WTC11 (cell line): Measurements from ENCODE around the gene PRMT5. TPM values are rescaled to one million over a fixed set of nuclear protein-coding genes. Genes with fewer than 3 reads are reported as not detected.

ENCODE experiments used
- ATAC-seq: fragments of 200-7000 bp; cut with Tn5 transposase; 2 replicates; pipeline ENCODE4 v1.10.0; 2021; ENCODE audit warnings: mild to moderate bottlenecking, moderate library complexity
- CTCF ChIA-PET: fragments of 300-600 bp; sonication (Branson Sonifier 250); formaldehyde crosslinking; loops from one replicate; lab custom pipeline; 2021; ENCODE audit warnings: antibody characterized with exemption; lab: Charles Lee
- POLR2A ChIA-PET: fragments of 350-600 bp; sonication (Branson Sonifier 250); formaldehyde crosslinking; loops from one replicate; lab custom pipeline; 2021; ENCODE audit warnings: antibody characterized with exemption; lab: Charles Lee
- DNase-seq: peaks from one replicate; pipeline ENCODE4 v3.0.0; 2021; ENCODE audit warnings: low spot score
- H3K27ac Mint-ChIP-seq: 2 replicates; pipeline ENCODE4 v1.8.0; 2021; ENCODE audit warnings: mixed read lengths
- H3K27me3 Mint-ChIP-seq: 2 replicates; pipeline ENCODE4 v1.8.0; 2021; ENCODE audit warnings: low read depth, mild to moderate bottlenecking, moderate library complexity, mixed read lengths
- H3K36me3 Mint-ChIP-seq: 2 replicates; pipeline ENCODE4 v1.8.0; 2021; ENCODE audit warnings: mixed read lengths
- H3K4me1 Mint-ChIP-seq: 2 replicates; pipeline ENCODE4 v1.8.0; 2022; ENCODE audit warnings: mixed read lengths
- H3K4me3 Mint-ChIP-seq: 2 replicates; pipeline ENCODE4 v1.8.0; 2021; ENCODE audit warnings: mild to moderate bottlenecking, moderate library complexity, mixed read lengths
- H3K9me3 Mint-ChIP-seq: 2 replicates; pipeline ENCODE4 v1.8.0; 2021; ENCODE audit warnings: mixed read lengths
- ESRRA ChIP-seq: sonication (generic); formaldehyde crosslinking; IDR thresholded peaks from 2 replicates; pipeline ENCODE4 v1.8.1; 2022; ENCODE audit warnings: mild to moderate bottlenecking, missing genetic modification reagents, borderline replicate concordance
- GTF2I ChIP-seq: fragments of 250-450 bp; sonication (Bioruptor Pico); conservative IDR thresholded peaks from 2 replicates; pipeline ENCODE4 v1.4.0; 2021; ENCODE audit warnings: mild to moderate bottlenecking
- HMGA2 ChIP-seq: fragments of 250-450 bp; sonication (Bioruptor Pico); IDR thresholded peaks from 2 replicates; pipeline ENCODE4 v1.4.0; 2021; ENCODE audit warnings: mild to moderate bottlenecking, moderate library complexity
- IRF2 ChIP-seq: sonication (generic); formaldehyde crosslinking; IDR thresholded peaks from 2 replicates; pipeline ENCODE4 v1.8.0; 2022; ENCODE audit warnings: low read depth, missing genetic modification reagents, borderline replicate concordance
- JAZF1 ChIP-seq: fragments of 250-450 bp; sonication (Bioruptor Pico); IDR thresholded peaks from 2 replicates; pipeline ENCODE4 v1.9.0; 2021; ENCODE audit warnings: moderate library complexity, mild to moderate bottlenecking, inconsistent platforms
- MXD4 ChIP-seq: fragments of 250-450 bp; sonication (Bioruptor Pico); IDR thresholded peaks from 2 replicates; pipeline ENCODE4 v1.8.0; 2021; ENCODE audit warnings: mild to moderate bottlenecking, moderate library complexity, borderline replicate concordance
- NR1H2 ChIP-seq: sonication (generic); formaldehyde crosslinking; IDR thresholded peaks from 2 replicates; pipeline ENCODE4 v1.9.0; 2021; ENCODE audit warnings: mild to moderate bottlenecking, moderate library complexity, missing genetic modification reagents
- TCF7 ChIP-seq: sonication (generic); formaldehyde crosslinking; IDR thresholded peaks from 2 replicates; pipeline ENCODE4 v1.8.0; 2022; ENCODE audit warnings: mild to moderate bottlenecking, low read depth, missing genetic modification reagents, moderate library complexity
- TEAD1 ChIP-seq: sonication (generic); formaldehyde crosslinking; IDR thresholded peaks from 2 replicates; pipeline ENCODE4 v1.8.0; 2022; ENCODE audit warnings: mild to moderate bottlenecking, missing genetic modification reagents
- TEAD4 ChIP-seq: sonication (generic); formaldehyde crosslinking; IDR thresholded peaks from 2 replicates; pipeline ENCODE4 v1.8.0; 2022; ENCODE audit warnings: mild to moderate bottlenecking, missing genetic modification reagents
- ZBTB21 ChIP-seq: sonication (generic); formaldehyde crosslinking; IDR thresholded peaks from 2 replicates; pipeline ENCODE4 v1.8.1; 2023; ENCODE audit warnings: mild to moderate bottlenecking, missing genetic modification reagents, borderline replicate concordance
- ZNF121 ChIP-seq: sonication (generic); formaldehyde crosslinking; IDR thresholded peaks from 2 replicates; pipeline ENCODE4 v1.8.0; 2023; ENCODE audit warnings: missing genetic modification reagents
- ZNF138 ChIP-seq: sonication (generic); formaldehyde crosslinking; conservative IDR thresholded peaks from 2 replicates; pipeline ENCODE4 v1.8.1; 2022; ENCODE audit warnings: mild to moderate bottlenecking, moderate library complexity, missing genetic modification reagents
- ZNF671 ChIP-seq: fragments of 250-450 bp; sonication (Bioruptor Pico); IDR thresholded peaks from 2 replicates; pipeline ENCODE4 v1.8.0; 2021; ENCODE audit warnings: mild to moderate bottlenecking
- total RNA-seq: library from RNA; stranded (reverse); gene quantifications from 3 replicates; pipeline ENCODE4 v1.2.3, GENCODE V29; 2021
- TF ChIP-seq, protein P1 (sequence below): sonication (generic); formaldehyde crosslinking; IDR thresholded peaks from 2 replicates; pipeline ENCODE4 v1.8.1; 2023; ENCODE audit warnings: mild to moderate bottlenecking, missing genetic modification reagents, moderate library complexity
- TF ChIP-seq, protein P2 (sequence below): sonication (generic); formaldehyde crosslinking; IDR thresholded peaks from 2 replicates; pipeline ENCODE4 v1.8.0; 2022; ENCODE audit warnings: mild to moderate bottlenecking, missing genetic modification reagents
- TF ChIP-seq, protein P3 (sequence below): sonication (generic); formaldehyde crosslinking; IDR thresholded peaks from 2 replicates; pipeline ENCODE4 v1.8.1; 2023; ENCODE audit warnings: mild to moderate bottlenecking, missing genetic modification reagents
- TF ChIP-seq, protein P4 (sequence below): sonication (generic); formaldehyde crosslinking; IDR thresholded peaks from 2 replicates; pipeline ENCODE4 v1.8.1; 2022; ENCODE audit warnings: mild to moderate bottlenecking, missing genetic modification reagents, moderate library complexity, borderline replicate concordance
- TF ChIP-seq, protein P5 (sequence below): fragments of 250-450 bp; sonication (Bioruptor Pico); IDR thresholded peaks from 2 replicates; pipeline ENCODE4 v1.9.0; 2021; ENCODE audit warnings: mild to moderate bottlenecking, borderline replicate concordance

The PRMT5 gene
- total RNA-seq, 1 experiment from 2014 or later: 124 TPM

DNA sequence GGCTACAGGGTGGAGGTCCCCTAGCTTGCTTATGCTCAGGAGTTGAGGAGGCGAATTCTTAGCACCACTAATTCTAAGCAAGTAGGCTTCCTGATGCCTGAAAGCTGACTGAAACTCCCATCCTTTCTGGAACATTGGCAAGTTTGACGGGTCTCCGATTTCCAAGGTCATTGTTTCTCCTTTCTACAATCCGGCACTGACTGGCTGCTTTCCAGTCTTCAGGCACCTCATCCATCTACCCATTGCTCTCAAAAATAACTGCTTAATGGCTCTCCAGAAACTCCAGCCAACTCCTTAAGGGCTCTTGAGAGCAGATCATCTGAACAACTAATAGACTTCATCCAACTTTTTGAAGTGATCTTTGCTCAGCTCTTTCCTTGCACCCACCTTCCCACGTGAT, 32.8 kb downstream of the PRMT5 start:
- Mint-ChIP-seq H3K9me3 (no peaks in the 10 kb centered on the region), H3K27ac (no peak overlapping the region), H3K36me3 (peaks cover 10% of the 10 kb centered on the region), H3K4me1 (peaks cover 16% of the 10 kb centered on the region), H3K4me3 (no peak overlapping the region), H3K27me3 (peaks cover 55% of the 10 kb centered on the region)
- ATAC-seq: no peak
- TF ChIP-seq ZNF138: no peak
- TF ChIP-seq, protein P1, sequence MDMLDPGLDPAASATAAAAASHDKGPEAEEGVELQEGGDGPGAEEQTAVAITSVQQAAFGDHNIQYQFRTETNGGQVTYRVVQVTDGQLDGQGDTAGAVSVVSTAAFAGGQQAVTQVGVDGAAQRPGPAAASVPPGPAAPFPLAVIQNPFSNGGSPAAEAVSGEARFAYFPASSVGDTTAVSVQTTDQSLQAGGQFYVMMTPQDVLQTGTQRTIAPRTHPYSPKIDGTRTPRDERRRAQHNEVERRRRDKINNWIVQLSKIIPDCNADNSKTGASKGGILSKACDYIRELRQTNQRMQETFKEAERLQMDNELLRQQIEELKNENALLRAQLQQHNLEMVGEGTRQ (CRISPR knock-in tag): no peak
- TF ChIP-seq, protein P2, sequence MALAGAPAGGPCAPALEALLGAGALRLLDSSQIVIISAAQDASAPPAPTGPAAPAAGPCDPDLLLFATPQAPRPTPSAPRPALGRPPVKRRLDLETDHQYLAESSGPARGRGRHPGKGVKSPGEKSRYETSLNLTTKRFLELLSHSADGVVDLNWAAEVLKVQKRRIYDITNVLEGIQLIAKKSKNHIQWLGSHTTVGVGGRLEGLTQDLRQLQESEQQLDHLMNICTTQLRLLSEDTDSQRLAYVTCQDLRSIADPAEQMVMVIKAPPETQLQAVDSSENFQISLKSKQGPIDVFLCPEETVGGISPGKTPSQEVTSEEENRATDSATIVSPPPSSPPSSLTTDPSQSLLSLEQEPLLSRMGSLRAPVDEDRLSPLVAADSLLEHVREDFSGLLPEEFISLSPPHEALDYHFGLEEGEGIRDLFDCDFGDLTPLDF (CRISPR knock-in tag): no peak
- no peak for TF ChIP-seq GTF2I (CRISPR knock-in tag)
- no peak for TF ChIP-seq ESRRA (CRISPR knock-in tag)
- no peak for TF ChIP-seq NR1H2
- TF ChIP-seq MXD4: no peak
- no peak for TF ChIP-seq TEAD4
- no peak for TF ChIP-seq ZNF671 (CRISPR knock-in tag)
- TF ChIP-seq JAZF1 (CRISPR knock-in tag): no peak
- TF ChIP-seq TCF7: no peak
- TF ChIP-seq IRF2 (CRISPR knock-in tag): no peak
- TF ChIP-seq, protein P3, sequence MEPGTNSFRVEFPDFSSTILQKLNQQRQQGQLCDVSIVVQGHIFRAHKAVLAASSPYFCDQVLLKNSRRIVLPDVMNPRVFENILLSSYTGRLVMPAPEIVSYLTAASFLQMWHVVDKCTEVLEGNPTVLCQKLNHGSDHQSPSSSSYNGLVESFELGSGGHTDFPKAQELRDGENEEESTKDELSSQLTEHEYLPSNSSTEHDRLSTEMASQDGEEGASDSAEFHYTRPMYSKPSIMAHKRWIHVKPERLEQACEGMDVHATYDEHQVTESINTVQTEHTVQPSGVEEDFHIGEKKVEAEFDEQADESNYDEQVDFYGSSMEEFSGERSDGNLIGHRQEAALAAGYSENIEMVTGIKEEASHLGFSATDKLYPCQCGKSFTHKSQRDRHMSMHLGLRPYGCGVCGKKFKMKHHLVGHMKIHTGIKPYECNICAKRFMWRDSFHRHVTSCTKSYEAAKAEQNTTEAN (CRISPR knock-in tag): no peak
- TF ChIP-seq, protein P4, sequence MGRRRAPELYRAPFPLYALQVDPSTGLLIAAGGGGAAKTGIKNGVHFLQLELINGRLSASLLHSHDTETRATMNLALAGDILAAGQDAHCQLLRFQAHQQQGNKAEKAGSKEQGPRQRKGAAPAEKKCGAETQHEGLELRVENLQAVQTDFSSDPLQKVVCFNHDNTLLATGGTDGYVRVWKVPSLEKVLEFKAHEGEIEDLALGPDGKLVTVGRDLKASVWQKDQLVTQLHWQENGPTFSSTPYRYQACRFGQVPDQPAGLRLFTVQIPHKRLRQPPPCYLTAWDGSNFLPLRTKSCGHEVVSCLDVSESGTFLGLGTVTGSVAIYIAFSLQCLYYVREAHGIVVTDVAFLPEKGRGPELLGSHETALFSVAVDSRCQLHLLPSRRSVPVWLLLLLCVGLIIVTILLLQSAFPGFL (CRISPR knock-in tag): no peak
- no peak for TF ChIP-seq ZNF121 (CRISPR knock-in tag)
- no peak for TF ChIP-seq HMGA2 (CRISPR knock-in tag)
- TF ChIP-seq ZBTB21: no peak
- TF ChIP-seq TEAD1 (CRISPR knock-in tag): no peak
- TF ChIP-seq, protein P5, sequence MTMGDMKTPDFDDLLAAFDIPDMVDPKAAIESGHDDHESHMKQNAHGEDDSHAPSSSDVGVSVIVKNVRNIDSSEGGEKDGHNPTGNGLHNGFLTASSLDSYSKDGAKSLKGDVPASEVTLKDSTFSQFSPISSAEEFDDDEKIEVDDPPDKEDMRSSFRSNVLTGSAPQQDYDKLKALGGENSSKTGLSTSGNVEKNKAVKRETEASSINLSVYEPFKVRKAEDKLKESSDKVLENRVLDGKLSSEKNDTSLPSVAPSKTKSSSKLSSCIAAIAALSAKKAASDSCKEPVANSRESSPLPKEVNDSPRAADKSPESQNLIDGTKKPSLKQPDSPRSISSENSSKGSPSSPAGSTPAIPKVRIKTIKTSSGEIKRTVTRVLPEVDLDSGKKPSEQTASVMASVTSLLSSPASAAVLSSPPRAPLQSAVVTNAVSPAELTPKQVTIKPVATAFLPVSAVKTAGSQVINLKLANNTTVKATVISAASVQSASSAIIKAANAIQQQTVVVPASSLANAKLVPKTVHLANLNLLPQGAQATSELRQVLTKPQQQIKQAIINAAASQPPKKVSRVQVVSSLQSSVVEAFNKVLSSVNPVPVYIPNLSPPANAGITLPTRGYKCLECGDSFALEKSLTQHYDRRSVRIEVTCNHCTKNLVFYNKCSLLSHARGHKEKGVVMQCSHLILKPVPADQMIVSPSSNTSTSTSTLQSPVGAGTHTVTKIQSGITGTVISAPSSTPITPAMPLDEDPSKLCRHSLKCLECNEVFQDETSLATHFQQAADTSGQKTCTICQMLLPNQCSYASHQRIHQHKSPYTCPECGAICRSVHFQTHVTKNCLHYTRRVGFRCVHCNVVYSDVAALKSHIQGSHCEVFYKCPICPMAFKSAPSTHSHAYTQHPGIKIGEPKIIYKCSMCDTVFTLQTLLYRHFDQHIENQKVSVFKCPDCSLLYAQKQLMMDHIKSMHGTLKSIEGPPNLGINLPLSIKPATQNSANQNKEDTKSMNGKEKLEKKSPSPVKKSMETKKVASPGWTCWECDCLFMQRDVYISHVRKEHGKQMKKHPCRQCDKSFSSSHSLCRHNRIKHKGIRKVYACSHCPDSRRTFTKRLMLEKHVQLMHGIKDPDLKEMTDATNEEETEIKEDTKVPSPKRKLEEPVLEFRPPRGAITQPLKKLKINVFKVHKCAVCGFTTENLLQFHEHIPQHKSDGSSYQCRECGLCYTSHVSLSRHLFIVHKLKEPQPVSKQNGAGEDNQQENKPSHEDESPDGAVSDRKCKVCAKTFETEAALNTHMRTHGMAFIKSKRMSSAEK (CRISPR knock-in tag): no peak
- ChIA-PET CTCF (interaction anchor here (0.7 to 1.2 kb wide), 6 partner anchors 10 to 337 kb away, joined by 3 to 6 read pairs (median 4); partner anchors contain the start of gene REM2), POLR2A (interaction anchor here (0.9 to 1.3 kb wide), 4 partner anchors 9 to 74 kb away, joined by 3 read pairs; partner anchors contain the start of gene PRMT5)
- DNase-seq: no peak
